Measurements from ENCODE around the gene FIP1L1. TPM values are rescaled to one million over a fixed set of nuclear protein-coding genes. Genes with fewer than 3 reads are reported as not detected.
"Not testable (repeated sequence)": the region's sequence is repeated elsewhere in the genome, so short reads cannot be mapped to it uniquely, and the experiment has no call there.

The FIP1L1 gene
- total RNA-seq, 1 donor from 2014 or later = 46.0 TPM

DNA sequence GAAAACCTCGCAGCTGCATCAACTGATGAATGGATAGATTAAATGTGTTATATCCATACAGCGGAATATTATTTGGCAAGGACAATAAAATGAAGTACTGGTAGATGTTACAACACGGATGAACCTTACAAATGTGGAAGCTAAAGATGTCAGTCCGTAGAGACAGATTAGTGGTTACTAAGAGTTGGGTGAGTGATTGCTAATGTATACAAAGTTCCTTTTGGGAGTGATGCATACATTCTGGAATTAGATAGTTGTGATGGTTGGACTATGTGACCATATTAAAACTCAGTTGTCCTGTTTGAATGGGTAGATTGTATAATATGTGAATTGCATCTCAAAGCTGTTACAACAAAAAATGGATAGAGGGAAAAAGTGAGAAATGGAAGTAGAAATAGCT, 2.8 kb downstream of the FIP1L1 start:
- Mint-ChIP-seq H3K36me3 (ENCODE audit: low read depth) (peaks cover 6% of the 10 kb centered on the region), H3K4me1 (ENCODE audit: low read depth) (peaks cover 36% of the 10 kb centered on the region), H3K27ac (ENCODE audit: unreplicated experiment) (no peak overlapping the region), H3K4me3 (ENCODE audit: unreplicated experiment) (no peak overlapping the region), H3K27me3 (ENCODE audit: low read depth) (no peaks in the 10 kb centered on the region), H3K9me3 (ENCODE audit: low read depth) (no peaks in the 10 kb centered on the region)
- TF ChIP-seq, protein P1, sequence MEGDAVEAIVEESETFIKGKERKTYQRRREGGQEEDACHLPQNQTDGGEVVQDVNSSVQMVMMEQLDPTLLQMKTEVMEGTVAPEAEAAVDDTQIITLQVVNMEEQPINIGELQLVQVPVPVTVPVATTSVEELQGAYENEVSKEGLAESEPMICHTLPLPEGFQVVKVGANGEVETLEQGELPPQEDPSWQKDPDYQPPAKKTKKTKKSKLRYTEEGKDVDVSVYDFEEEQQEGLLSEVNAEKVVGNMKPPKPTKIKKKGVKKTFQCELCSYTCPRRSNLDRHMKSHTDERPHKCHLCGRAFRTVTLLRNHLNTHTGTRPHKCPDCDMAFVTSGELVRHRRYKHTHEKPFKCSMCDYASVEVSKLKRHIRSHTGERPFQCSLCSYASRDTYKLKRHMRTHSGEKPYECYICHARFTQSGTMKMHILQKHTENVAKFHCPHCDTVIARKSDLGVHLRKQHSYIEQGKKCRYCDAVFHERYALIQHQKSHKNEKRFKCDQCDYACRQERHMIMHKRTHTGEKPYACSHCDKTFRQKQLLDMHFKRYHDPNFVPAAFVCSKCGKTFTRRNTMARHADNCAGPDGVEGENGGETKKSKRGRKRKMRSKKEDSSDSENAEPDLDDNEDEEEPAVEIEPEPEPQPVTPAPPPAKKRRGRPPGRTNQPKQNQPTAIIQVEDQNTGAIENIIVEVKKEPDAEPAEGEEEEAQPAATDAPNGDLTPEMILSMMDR (IDR thresholded peaks at IDR 0.05) = no peak
- DNase-seq (ENCODE audit: low spot score) = no peak

DNA sequence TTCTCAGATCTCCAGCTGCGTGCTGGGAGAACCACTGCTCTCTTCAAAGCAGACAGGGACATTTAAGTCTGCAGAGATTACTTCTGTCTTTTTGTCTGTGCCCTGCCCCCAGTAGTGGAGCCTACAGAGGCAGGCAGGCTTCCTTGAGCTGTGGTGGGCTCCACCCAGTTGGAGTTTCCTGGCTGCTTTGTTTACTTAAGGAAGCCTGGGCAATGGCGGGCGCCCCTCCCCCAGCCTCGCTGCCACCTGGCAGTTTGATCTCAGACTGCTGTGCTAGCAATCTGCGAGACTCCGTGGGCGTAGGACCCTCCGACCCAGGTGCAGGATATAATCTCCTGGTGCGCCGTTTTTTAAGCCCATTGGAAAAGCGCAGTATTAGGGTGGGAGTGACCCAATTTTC, 32.0 kb downstream of the FIP1L1 start:
- DNase-seq (ENCODE audit: low spot score); H3K27ac Mint-ChIP-seq (ENCODE audit: unreplicated experiment); H3K9me3 Mint-ChIP-seq (ENCODE audit: low read depth); H3K4me3 Mint-ChIP-seq (ENCODE audit: unreplicated experiment); H3K27me3 Mint-ChIP-seq (ENCODE audit: low read depth): not testable (repeated sequence)
- Mint-ChIP-seq H3K4me1 (ENCODE audit: low read depth) (peaks cover 19% of the 10 kb centered on the region), H3K36me3 (ENCODE audit: low read depth) (peaks cover 25% of the 10 kb centered on the region)

DNA sequence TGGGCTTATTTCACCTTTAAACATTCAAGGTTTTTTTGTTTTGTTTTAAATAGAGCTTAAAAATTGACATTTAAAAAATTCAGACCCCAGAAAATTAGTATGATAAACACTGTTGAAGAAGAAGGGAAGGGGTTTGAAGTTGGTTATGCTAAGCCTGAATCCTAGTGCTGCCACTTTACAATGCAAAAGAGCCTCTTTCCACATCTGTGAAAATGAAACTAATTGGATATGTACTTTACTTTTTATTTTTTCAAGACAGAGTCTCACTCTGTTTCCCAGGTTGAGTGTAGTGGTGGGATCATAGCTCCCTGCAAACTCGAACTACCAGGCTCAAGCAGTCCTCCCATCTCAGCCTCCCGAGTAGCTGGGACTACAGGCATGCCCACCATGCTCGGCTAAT, 41.8 kb downstream of the FIP1L1 start:
- no peak for DNase-seq (ENCODE audit: low spot score)
- Mint-ChIP-seq H3K4me3 (ENCODE audit: unreplicated experiment) (no peak overlapping the region), H3K27me3 (ENCODE audit: low read depth) (no peaks in the 10 kb centered on the region), H3K27ac (ENCODE audit: unreplicated experiment) (no peak overlapping the region), H3K9me3 (ENCODE audit: low read depth) (no peaks in the 10 kb centered on the region), H3K36me3 (ENCODE audit: low read depth) (peaks cover 2% of the 10 kb centered on the region), H3K4me1 (ENCODE audit: low read depth) (peaks cover 8% of the 10 kb centered on the region)
- TF ChIP-seq, protein P1 (IDR thresholded peaks at IDR 0.05) = no peak

DNA sequence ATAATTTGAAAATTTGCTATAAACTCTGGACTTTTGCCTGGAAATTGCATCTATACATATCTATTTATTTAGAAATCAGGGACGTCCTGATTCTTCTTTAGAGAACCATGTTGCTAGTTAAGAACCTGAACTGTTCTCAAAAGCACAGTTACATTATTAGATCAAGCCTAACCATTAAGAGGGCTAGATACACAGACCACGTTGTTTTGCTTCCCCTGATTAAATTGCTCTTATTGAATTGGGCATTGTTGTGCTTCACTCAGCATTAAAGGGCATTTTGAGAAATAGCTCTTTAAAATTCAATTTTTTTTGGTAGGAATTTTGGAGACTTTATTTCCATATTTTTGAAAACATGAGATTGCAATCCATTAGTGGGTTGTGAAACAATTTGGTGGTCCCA, 44.4 kb downstream of the FIP1L1 start:
- no peak overlapping the region for H3K4me3 Mint-ChIP-seq (ENCODE audit: unreplicated experiment)
- no peak overlapping the region for H3K27ac Mint-ChIP-seq (ENCODE audit: unreplicated experiment)
- peaks cover 3% of the 10 kb centered on the region for H3K36me3 Mint-ChIP-seq (ENCODE audit: low read depth)
- peaks cover 2% of the 10 kb centered on the region for H3K4me1 Mint-ChIP-seq (ENCODE audit: low read depth)
- H3K27me3 Mint-ChIP-seq (ENCODE audit: low read depth) = no peaks in the 10 kb centered on the region
- DNase-seq (ENCODE audit: low spot score) = no peak
- H3K9me3 Mint-ChIP-seq (ENCODE audit: low read depth) = no peaks in the 10 kb centered on the region
- TF ChIP-seq, protein P1 (IDR thresholded peaks at IDR 0.05) = no peak

DNA sequence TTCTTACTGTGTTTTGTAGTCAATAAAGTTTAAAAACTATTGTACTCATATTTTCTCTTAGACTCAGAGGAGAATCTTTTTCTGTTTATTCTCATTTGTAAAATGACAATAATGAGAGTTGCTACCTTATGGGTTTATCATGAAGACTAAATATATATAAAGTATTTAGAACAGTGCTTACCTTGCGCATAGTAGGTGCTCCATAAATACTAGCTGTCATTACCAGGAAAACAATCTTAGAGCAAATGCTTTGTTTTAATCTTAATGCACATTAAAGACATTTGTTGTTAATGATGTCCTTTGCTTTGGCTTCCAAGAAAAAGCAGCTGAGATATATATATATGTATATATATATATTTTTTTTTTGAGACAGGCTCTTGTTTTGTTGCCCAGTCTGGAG, 44.9 kb downstream of the FIP1L1 start:
- peaks cover 3% of the 10 kb centered on the region for H3K36me3 Mint-ChIP-seq (ENCODE audit: low read depth)
- H3K27ac Mint-ChIP-seq (ENCODE audit: unreplicated experiment) = no peak overlapping the region
- no peak overlapping the region for H3K4me3 Mint-ChIP-seq (ENCODE audit: unreplicated experiment)
- peaks cover 2% of the 10 kb centered on the region for H3K4me1 Mint-ChIP-seq (ENCODE audit: low read depth)
- no peak for DNase-seq (ENCODE audit: low spot score)
- H3K9me3 Mint-ChIP-seq (ENCODE audit: low read depth) = no peaks in the 10 kb centered on the region
- no peaks in the 10 kb centered on the region for H3K27me3 Mint-ChIP-seq (ENCODE audit: low read depth)
- TF ChIP-seq, protein P1 (IDR thresholded peaks at IDR 0.05) = no peak

DNA sequence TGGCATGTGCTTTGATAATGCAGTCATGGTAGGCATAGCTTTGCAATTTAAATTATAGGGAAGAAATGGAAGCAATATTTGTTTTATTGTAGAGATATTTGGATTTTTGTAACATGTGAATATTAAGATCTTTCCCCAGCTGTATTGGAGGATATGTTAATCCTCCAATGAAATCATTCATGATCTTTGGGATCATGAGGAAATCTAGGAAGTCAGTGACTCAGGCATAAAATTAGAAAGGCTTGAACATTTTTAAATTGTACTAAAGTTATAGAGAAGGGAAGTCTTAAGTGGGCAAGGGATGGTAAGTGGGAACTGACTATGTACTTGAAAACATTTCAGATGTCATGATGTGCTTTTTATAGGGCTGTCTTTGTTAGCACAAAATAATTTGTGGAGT, 46.8 kb downstream of the FIP1L1 start:
- Mint-ChIP-seq H3K36me3 (ENCODE audit: low read depth) (peaks cover 13% of the 10 kb centered on the region), H3K27ac (ENCODE audit: unreplicated experiment) (no peak overlapping the region), H3K4me1 (ENCODE audit: low read depth) (peaks cover 2% of the 10 kb centered on the region), H3K4me3 (ENCODE audit: unreplicated experiment) (no peak overlapping the region), H3K27me3 (ENCODE audit: low read depth) (no peaks in the 10 kb centered on the region), H3K9me3 (ENCODE audit: low read depth) (no peaks in the 10 kb centered on the region)
- TF ChIP-seq, protein P1 (IDR thresholded peaks at IDR 0.05) = no peak
- no peak for DNase-seq (ENCODE audit: low spot score)
